Panc1 (cell line): Measurements from ENCODE around the gene PIK3R4. TPM values are rescaled to one million over a fixed set of nuclear protein-coding genes. Genes with fewer than 3 reads are reported as not detected.
A peak's percentile ranks its signal among the peaks of the same experiment; 100 is the strongest.

Experiments used
- ATAC-seq: fragments of 200-7000 bp; cut with Tn5 transposase; 2 replicates; pipeline ENCODE4 v1.9.1; 2020; ENCODE audit warnings: mild to moderate bottlenecking, moderate library complexity
- BruUV-seq: library from RNA; stranded (reverse); fragments of 400-500 nt; replicated peaks from 2 replicates; lab custom pipeline; 2021; lab: Mats Ljungman, UMichigan
- CTCF ChIA-PET: fragments of 300-600 bp; sonication (Branson Sonifier 250); formaldehyde crosslinking; loops from one replicate; lab custom pipeline; 2022; ENCODE audit warnings: antibody characterized with exemption; lab: Charles Lee
- POLR2A ChIA-PET: fragments of 300-600 bp; sonication (Branson Sonifier 250); formaldehyde crosslinking; loops from one replicate; lab custom pipeline; 2022; ENCODE audit warnings: antibody characterized with exemption; lab: Charles Lee
- DNase-seq: peaks from one replicate; pipeline ENCODE4 v3.0.0-alpha.2; 2010; ENCODE audit warnings: low read depth, low spot score
- H3K27ac ChIP-seq: 2 replicates; pipeline ENCODE4 v1.5.1; 2011; ENCODE audit warnings: mild to moderate bottlenecking, low read length, inconsistent platforms
- H3K27me3 ChIP-seq: fragments of 200-500 bp; sonication (Bioruptor generic); 2 replicates; pipeline ENCODE4 v1.6.0; 2014; ENCODE audit warnings: low read length, inconsistent platforms; ENCODE audit not compliant: control insufficient read depth, insufficient read depth
- H3K36me3 ChIP-seq: fragments of 200-500 bp; sonication (Bioruptor generic); 2 replicates; pipeline ENCODE4 v1.5.1; 2014; ENCODE audit warnings: inconsistent platforms, mild to moderate bottlenecking, low read length, moderate library complexity; ENCODE audit not compliant: control insufficient read depth, insufficient read depth
- H3K4me1 ChIP-seq: 2 replicates; pipeline ENCODE4 v1.5.1; 2011; ENCODE audit warnings: inconsistent platforms, mild to moderate bottlenecking, low read length, moderate library complexity; ENCODE audit not compliant: control insufficient read depth, insufficient read depth
- H3K4me3 ChIP-seq, 2 experiments: 2 replicates each; pipeline ENCODE4 v1.5.1; 2011 to 2012; ENCODE audit warnings: low read depth in 2 of 2, low read length in 2 of 2, mild to moderate bottlenecking in 2 of 2, inconsistent platforms in 1 of 2, moderate library complexity in 1 of 2
- H3K9me3 ChIP-seq: fragments of 200-500 bp; sonication (Bioruptor generic); 2 replicates; pipeline ENCODE4 v1.5.1; 2014; ENCODE audit warnings: low read depth, mild to moderate bottlenecking, inconsistent platforms, low read length, moderate library complexity; ENCODE audit not compliant: control insufficient read depth, insufficient read depth
- CTCF ChIP-seq: fragments of 450-650 bp; IDR thresholded peaks from 2 replicates; pipeline ENCODE4 v1.5.1; 2017; ENCODE audit warnings: mild to moderate bottlenecking
- POLR2AphosphoS5 ChIP-seq: IDR thresholded peaks from 2 replicates; pipeline ENCODE4 v1.6.1; 2012; ENCODE audit warnings: mild to moderate bottlenecking, low read depth, low read length, moderate library complexity
- SIN3A ChIP-seq: IDR thresholded peaks from 2 replicates; pipeline ENCODE4 v1.6.1; 2012; ENCODE audit warnings: low read depth, mild to moderate bottlenecking, low read length, moderate library complexity, borderline replicate concordance; ENCODE audit not compliant: insufficient read depth
- TCF7L2 ChIP-seq: IDR thresholded peaks from 2 replicates; pipeline ENCODE4 v1.6.1; 2011; ENCODE audit warnings: mild to moderate bottlenecking, low read depth, low read length, inconsistent platforms
- in situ Hi-C: cut with HindIII; loops from 2 replicates; pipeline ENCODE4 v1.10.0; 2016; ENCODE audit warnings: low sequenced_read_pairs, low pct_unique_long_range_greater_than_20kb
- intact Hi-C: fragments of 100-400 bp; cut with micrococcal nuclease; formaldehyde crosslinking; loops from one replicate; pipeline ENCODE4 v1.10.0; 2022; ENCODE audit not compliant: unreplicated experiment
- total RNA-seq: library from RNA; stranded (reverse); gene quantifications from one replicate; pipeline ENCODE4 v1.2.1, GENCODE V29; 2021; ENCODE audit not compliant: unreplicated experiment
- TF ChIP-seq, protein P1 (sequence below), 2 experiments: IDR thresholded peaks; 2 replicates each; pipeline ENCODE4 v1.6.1; 2011 to 2012; ENCODE audit warnings: low read depth in 2 of 2, control low read depth in 1 of 2, low read length in 1 of 2, mild to moderate bottlenecking in 1 of 2, moderate library complexity in 1 of 2; ENCODE audit not compliant: insufficient read depth in 1 of 2

PIK3R4 gene
- total RNA-seq, 1 experiment from 2014 or later: 26.1 TPM

GRCh38 chr3:130770644-130771043 is 24.0 kb upstream of the PIK3R4 start:
- intact Hi-C loops: no loop called here
- DNase-seq: no peak
- no peak for ATAC-seq

GRCh38 chr3:130761730-130762311 is 15.2 kb upstream of the PIK3R4 start:
- no peaks in the 10 kb centered on the region for H3K9me3 ChIP-seq
- in situ Hi-C loops: no loop called here

More at GRCh38 chr3:130770644-130771043, 24.0 kb upstream of the PIK3R4 start:
- no TSS peak for BruUV-seq
- Histone ChIP-seq H3K4me3 (no peak overlapping the region), H3K36me3 (no peaks in the 10 kb centered on the region), H3K27me3 (no peaks in the 10 kb centered on the region), H3K27ac (no peak overlapping the region), H3K4me1 (no peaks in the 10 kb centered on the region), H3K9me3 (no peaks in the 10 kb centered on the region)
- ChIA-PET CTCF (no interaction called here), POLR2A (no interaction called here)
- in situ Hi-C loops: no loop called here
- TF ChIP-seq, protein P1, sequence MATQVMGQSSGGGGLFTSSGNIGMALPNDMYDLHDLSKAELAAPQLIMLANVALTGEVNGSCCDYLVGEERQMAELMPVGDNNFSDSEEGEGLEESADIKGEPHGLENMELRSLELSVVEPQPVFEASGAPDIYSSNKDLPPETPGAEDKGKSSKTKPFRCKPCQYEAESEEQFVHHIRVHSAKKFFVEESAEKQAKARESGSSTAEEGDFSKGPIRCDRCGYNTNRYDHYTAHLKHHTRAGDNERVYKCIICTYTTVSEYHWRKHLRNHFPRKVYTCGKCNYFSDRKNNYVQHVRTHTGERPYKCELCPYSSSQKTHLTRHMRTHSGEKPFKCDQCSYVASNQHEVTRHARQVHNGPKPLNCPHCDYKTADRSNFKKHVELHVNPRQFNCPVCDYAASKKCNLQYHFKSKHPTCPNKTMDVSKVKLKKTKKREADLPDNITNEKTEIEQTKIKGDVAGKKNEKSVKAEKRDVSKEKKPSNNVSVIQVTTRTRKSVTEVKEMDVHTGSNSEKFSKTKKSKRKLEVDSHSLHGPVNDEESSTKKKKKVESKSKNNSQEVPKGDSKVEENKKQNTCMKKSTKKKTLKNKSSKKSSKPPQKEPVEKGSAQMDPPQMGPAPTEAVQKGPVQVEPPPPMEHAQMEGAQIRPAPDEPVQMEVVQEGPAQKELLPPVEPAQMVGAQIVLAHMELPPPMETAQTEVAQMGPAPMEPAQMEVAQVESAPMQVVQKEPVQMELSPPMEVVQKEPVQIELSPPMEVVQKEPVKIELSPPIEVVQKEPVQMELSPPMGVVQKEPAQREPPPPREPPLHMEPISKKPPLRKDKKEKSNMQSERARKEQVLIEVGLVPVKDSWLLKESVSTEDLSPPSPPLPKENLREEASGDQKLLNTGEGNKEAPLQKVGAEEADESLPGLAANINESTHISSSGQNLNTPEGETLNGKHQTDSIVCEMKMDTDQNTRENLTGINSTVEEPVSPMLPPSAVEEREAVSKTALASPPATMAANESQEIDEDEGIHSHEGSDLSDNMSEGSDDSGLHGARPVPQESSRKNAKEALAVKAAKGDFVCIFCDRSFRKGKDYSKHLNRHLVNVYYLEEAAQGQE (IDR thresholded peaks at IDR 0.05; ENCODE audit: insufficient read depth in 1 of 2, low read depth in 2 of 2, low read length in 1 of 2): no peak
- TF ChIP-seq TCF7L2 (no peak), SIN3A (no peak), POLR2AphosphoS5 (no peak), CTCF (no peak)

More at GRCh38 chr3:130761730-130762311, 15.2 kb upstream of the PIK3R4 start:
- H3K36me3 ChIP-seq: no peaks in the 10 kb centered on the region
- TF ChIP-seq TCF7L2 (no peak), SIN3A (no peak), POLR2AphosphoS5 (no peak), CTCF (no peak)
- TF ChIP-seq, protein P1 (IDR thresholded peaks at IDR 0.05; ENCODE audit: insufficient read depth in 1 of 2, low read depth in 2 of 2, low read length in 1 of 2): no peak
- DNase-seq (no peak), ATAC-seq (peak; percentile 15; the same call in 1 of the 2 replicates)
- no peak overlapping the region for H3K4me3 ChIP-seq
- BruUV-seq: no TSS peak
- intact Hi-C loops: no loop called here
- peaks cover 3% of the 10 kb centered on the region; the same call in 1 of the 2 replicates for H3K27me3 ChIP-seq
- H3K27ac ChIP-seq: no peak overlapping the region
- CTCF ChIA-PET: no interaction called here
- no peaks in the 10 kb centered on the region for H3K4me1 ChIP-seq
- POLR2A ChIA-PET: no interaction called here
